SU-DHL-6 (cell line): Measurements from ENCODE around the gene SCLY.

Experiments used
- CTCF ChIP-seq: fragments of 200-600 bp; sonication (generic); IDR thresholded peaks from one replicate; pipeline ENCODE4 v1.5.1; 2017; ENCODE audit warnings: antibody characterized with exemption, mild to moderate bottlenecking, low read length, moderate library complexity; ENCODE audit not compliant: insufficient read depth, poor library complexity, severe bottlenecking
- EZH2phosphoT487 ChIP-seq: fragments of 200-600 bp; sonication (generic), shearing (Covaris generic); conservative IDR thresholded peaks from 2 replicates; pipeline ENCODE4 v1.6.1; 2018; ENCODE audit warnings: mild to moderate bottlenecking, antibody characterized with exemption, low read length, moderate library complexity, mixed read lengths

- TF ChIP-seq CTCF (no peak), EZH2phosphoT487 (no peak)
These were observed 59.9 kb downstream of the SCLY start for GRCh38 chr2:238120463-238121298.
